HepG2 (cell line): ENCODE results near the gene KCTD14. TPM values are rescaled to one million over a fixed set of nuclear protein-coding genes. Genes with fewer than 3 reads are reported as not detected.

ENCODE experiments used
- BRD4 ChIP-seq: sonication (generic); formaldehyde crosslinking; IDR thresholded peaks from 2 replicates; pipeline ENCODE4 v1.4.0; 2020; ENCODE audit warnings: missing genetic modification reagents
- EEA1 ChIP-seq: sonication (generic); formaldehyde crosslinking; IDR thresholded peaks from 2 replicates; pipeline ENCODE4 v1.5.1; 2020; ENCODE audit warnings: mild to moderate bottlenecking, missing genetic modification reagents, borderline replicate concordance
- HCFC1 ChIP-seq: fragments of 150-350 bp; IDR thresholded peaks from 2 replicates; pipeline ENCODE4 v1.6.1; 2014; ENCODE audit warnings: low read depth, low read length
- ISX ChIP-seq: sonication (generic); formaldehyde crosslinking; conservative IDR thresholded peaks from 2 replicates; pipeline ENCODE4 v1.5.0; 2020; ENCODE audit warnings: missing genetic modification reagents
- MAFG ChIP-seq: sonication (generic); formaldehyde crosslinking; IDR thresholded peaks from 2 replicates; pipeline ENCODE4 v1.5.1; 2020; ENCODE audit warnings: mild to moderate bottlenecking, missing genetic modification reagents
- MAX ChIP-seq: IDR thresholded peaks from 2 replicates; pipeline ENCODE4 v1.6.1; 2012; ENCODE audit warnings: inconsistent platforms
- MED1 ChIP-seq: sonication (generic); formaldehyde crosslinking; IDR thresholded peaks from 2 replicates; pipeline ENCODE4 v1.4.0; 2020; ENCODE audit warnings: missing genetic modification reagents
- MLLT10 ChIP-seq: sonication (generic); formaldehyde crosslinking; IDR thresholded peaks from 2 replicates; pipeline ENCODE4 v1.4.0; 2020; ENCODE audit warnings: missing genetic modification reagents
- PHF5A ChIP-seq: IDR thresholded peaks from one replicate; pipeline ENCODE4 v1.6.1; 2018; ENCODE audit warnings: low read depth, missing genetic modification reagents; ENCODE audit not compliant: unreplicated experiment
- RBM22 ChIP-seq: fragments of 200-400 bp; formaldehyde crosslinking; optimal IDR thresholded peaks from 2 replicates; pipeline ENCODE3; 2017; ENCODE audit warnings: mild to moderate bottlenecking, low read length, moderate library complexity
- SIX1 ChIP-seq: sonication (generic); formaldehyde crosslinking; IDR thresholded peaks from 2 replicates; pipeline ENCODE4 v1.4.0; 2020; ENCODE audit warnings: missing genetic modification reagents, borderline replicate concordance
- SIX4 ChIP-seq: sonication (generic); formaldehyde crosslinking; IDR thresholded peaks from 2 replicates; pipeline ENCODE4 v1.4.0; 2020; ENCODE audit warnings: missing genetic modification reagents
- ZFP37 ChIP-seq: sonication (generic); formaldehyde crosslinking; IDR thresholded peaks from 2 replicates; pipeline ENCODE4 v1.4.0; 2020; ENCODE audit warnings: missing genetic modification reagents, borderline replicate concordance
- ZNF160 ChIP-seq: sonication (generic); formaldehyde crosslinking; IDR thresholded peaks from 2 replicates; pipeline ENCODE4 v1.8.0; 2022; ENCODE audit warnings: mild to moderate bottlenecking, inconsistent platforms, missing genetic modification reagents
- ZNF30 ChIP-seq: sonication (generic); formaldehyde crosslinking; IDR thresholded peaks from 2 replicates; pipeline ENCODE4 v1.5.0; 2020; ENCODE audit warnings: mild to moderate bottlenecking, missing genetic modification reagents
- ZNF326 ChIP-seq: sonication (generic); formaldehyde crosslinking; IDR thresholded peaks from 2 replicates; pipeline ENCODE4 v1.4.0; 2020; ENCODE audit warnings: missing genetic modification reagents, borderline replicate concordance
- ZNF558 ChIP-seq: sonication (generic); formaldehyde crosslinking; IDR thresholded peaks from 2 replicates; pipeline ENCODE4 v1.9.0; 2022; ENCODE audit warnings: mild to moderate bottlenecking, missing genetic modification reagents, borderline replicate concordance
- ZNF788 ChIP-seq: sonication (generic); formaldehyde crosslinking; IDR thresholded peaks from 2 replicates; pipeline ENCODE4 v1.5.0; 2020; ENCODE audit warnings: mild to moderate bottlenecking, missing genetic modification reagents, borderline replicate concordance
- ZNF816 ChIP-seq: sonication (generic); formaldehyde crosslinking; IDR thresholded peaks from 2 replicates; pipeline ENCODE4 v1.8.0; 2022; ENCODE audit warnings: missing genetic modification reagents, mild to moderate bottlenecking, borderline replicate concordance
- ZNF878 ChIP-seq: sonication (generic); formaldehyde crosslinking; IDR thresholded peaks from 2 replicates; pipeline ENCODE4 v1.8.1; 2023; ENCODE audit warnings: mild to moderate bottlenecking, missing genetic modification reagents, moderate library complexity
- polyA plus RNA-seq, 8 experiments: library from polyadenylated mRNA; depleted of rRNA in 3 of 8; stranded (reverse) in 7 of 8; unstranded in 1 of 8; fragments of >200 nt; fragmentation: Illumina TruSeq in 4 of 8; extraction: Trizol in 4 of 8; gene quantifications; 2 replicates each; pipeline versions ENCODE4 v1.2.1 to v1.2.3, GENCODE V29; 2011 to 2016; ENCODE audit warnings: low read depth in 4 of 8, missing spikeins in 1 of 8, mixed read lengths in 1 of 8; ENCODE audit not compliant: insufficient read depth in 1 of 8
- total RNA-seq, 5 experiments: library from RNA; depleted of rRNA; stranded (reverse); fragments of >200 nt; fragmentation: Illumina TruSeq; extraction: Trizol; gene quantifications; 2 replicates each; pipeline ENCODE4 v1.2.3, GENCODE V29; 2016; ENCODE audit warnings: low read depth in 1 of 5
- TF ChIP-seq, protein P1 (sequence below), 2 experiments: IDR thresholded peaks; 2 replicates each; pipeline ENCODE4 v1.6.1; 2011 to 2012; ENCODE audit warnings: low read length in 2 of 2, borderline replicate concordance in 1 of 2, low read depth in 1 of 2, mild to moderate bottlenecking in 1 of 2, moderate library complexity in 1 of 2
- TF ChIP-seq, protein P2 (sequence below): sonication (generic); formaldehyde crosslinking; IDR thresholded peaks from 2 replicates; pipeline ENCODE4 v1.5.0; 2020; ENCODE audit warnings: missing genetic modification reagents, mild to moderate bottlenecking, borderline replicate concordance
- TF ChIP-seq, protein P3 (sequence below): sonication (generic); formaldehyde crosslinking; IDR thresholded peaks from 2 replicates; pipeline ENCODE4 v1.4.0; 2020; ENCODE audit warnings: missing genetic modification reagents, mild to moderate bottlenecking, borderline replicate concordance

Gene KCTD14
- total and polyA plus RNA-seq, 2 of the 13 experiments (the other 11 are each of a cell fraction or from before 2014, with no cell fraction given): 10.3 to 15.6 TPM

DNA sequence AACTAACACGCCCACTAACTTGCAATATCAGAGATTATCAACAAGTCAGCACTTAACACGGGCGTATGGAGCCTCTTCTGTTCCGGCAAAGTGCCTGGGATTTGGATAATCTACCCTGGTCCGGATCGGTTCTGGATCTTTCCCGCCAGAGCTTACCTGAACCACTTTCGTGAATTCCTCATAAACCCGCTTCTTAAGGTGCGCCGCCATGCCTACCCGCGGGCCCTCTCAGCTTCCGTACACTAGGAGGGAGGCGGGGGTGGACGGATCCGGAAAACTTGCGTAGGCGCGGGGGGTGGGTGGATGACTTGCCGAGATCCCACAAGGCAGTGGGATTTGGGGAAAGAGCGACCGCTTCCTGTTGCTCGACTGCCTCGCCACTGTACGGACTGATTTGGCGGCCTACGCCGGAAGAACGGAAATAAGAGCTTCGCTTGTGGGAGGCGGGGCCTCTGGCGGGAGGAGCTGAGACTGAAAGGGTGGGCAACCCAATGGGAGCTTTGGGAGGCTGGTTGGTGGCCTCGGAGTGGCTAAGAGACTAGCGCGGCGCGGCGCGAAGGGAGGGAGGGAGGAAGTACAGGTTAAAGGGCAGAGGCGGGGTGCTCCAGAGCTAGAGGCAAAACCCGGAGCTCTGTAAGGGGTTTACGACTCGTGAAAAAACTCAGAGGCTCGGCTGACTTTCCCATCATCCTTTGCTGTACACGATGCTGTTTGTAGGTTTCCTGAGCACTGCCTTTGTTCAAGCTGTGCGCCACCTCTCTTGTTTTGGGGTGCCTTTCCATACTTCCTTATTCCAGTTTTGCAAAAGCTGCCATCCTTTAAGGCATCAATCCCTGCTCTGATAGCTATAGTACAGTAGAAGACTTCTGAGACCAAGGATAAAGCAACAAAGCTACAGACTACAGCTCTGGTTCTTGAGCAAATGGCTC, 28.4 kb downstream of the KCTD14 start, which contains the start of gene INTS4 (continued):
- TF ChIP-seq, protein P1, sequence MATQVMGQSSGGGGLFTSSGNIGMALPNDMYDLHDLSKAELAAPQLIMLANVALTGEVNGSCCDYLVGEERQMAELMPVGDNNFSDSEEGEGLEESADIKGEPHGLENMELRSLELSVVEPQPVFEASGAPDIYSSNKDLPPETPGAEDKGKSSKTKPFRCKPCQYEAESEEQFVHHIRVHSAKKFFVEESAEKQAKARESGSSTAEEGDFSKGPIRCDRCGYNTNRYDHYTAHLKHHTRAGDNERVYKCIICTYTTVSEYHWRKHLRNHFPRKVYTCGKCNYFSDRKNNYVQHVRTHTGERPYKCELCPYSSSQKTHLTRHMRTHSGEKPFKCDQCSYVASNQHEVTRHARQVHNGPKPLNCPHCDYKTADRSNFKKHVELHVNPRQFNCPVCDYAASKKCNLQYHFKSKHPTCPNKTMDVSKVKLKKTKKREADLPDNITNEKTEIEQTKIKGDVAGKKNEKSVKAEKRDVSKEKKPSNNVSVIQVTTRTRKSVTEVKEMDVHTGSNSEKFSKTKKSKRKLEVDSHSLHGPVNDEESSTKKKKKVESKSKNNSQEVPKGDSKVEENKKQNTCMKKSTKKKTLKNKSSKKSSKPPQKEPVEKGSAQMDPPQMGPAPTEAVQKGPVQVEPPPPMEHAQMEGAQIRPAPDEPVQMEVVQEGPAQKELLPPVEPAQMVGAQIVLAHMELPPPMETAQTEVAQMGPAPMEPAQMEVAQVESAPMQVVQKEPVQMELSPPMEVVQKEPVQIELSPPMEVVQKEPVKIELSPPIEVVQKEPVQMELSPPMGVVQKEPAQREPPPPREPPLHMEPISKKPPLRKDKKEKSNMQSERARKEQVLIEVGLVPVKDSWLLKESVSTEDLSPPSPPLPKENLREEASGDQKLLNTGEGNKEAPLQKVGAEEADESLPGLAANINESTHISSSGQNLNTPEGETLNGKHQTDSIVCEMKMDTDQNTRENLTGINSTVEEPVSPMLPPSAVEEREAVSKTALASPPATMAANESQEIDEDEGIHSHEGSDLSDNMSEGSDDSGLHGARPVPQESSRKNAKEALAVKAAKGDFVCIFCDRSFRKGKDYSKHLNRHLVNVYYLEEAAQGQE (IDR thresholded peaks at IDR 0.05; ENCODE audit: borderline replicate concordance in 1 of 2, low read depth in 1 of 2, low read length in 2 of 2): peak in 1 of 2 experiments; percentile 54; a peak in 1 of 4 replicates
- no peak for TF ChIP-seq ISX
- TF ChIP-seq MED1 (CRISPR knock-in tag): peak; percentile 72; the same call in 1 of the 2 replicates
- TF ChIP-seq EEA1 (CRISPR knock-in tag): no peak
- no peak for TF ChIP-seq PHF5A (CRISPR knock-in tag)
- TF ChIP-seq HCFC1: peak; percentile 40
- no peak for TF ChIP-seq ZNF326 (CRISPR knock-in tag)
- TF ChIP-seq MAFG (CRISPR knock-in tag): no peak
- TF ChIP-seq SIX1 (CRISPR knock-in tag): no peak
- no peak; the same call in 1 of the 2 replicates for TF ChIP-seq ZNF816 (CRISPR knock-in tag)
- TF ChIP-seq ZNF878 (CRISPR knock-in tag): 0 out of 2 replicates have a peak, but pooled peaks have one; percentile 54
- peak; percentile 80; the same call in 1 of the 2 replicates for TF ChIP-seq ZNF788 (CRISPR knock-in tag)
- no peak for TF ChIP-seq ZNF160 (CRISPR knock-in tag)
- TF ChIP-seq BRD4: no peak
- no peak for TF ChIP-seq ZNF30
- no peak for TF ChIP-seq ZFP37 (CRISPR knock-in tag)
- TF ChIP-seq SIX4 (CRISPR knock-in tag): no peak
- TF ChIP-seq MLLT10 (CRISPR knock-in tag): no peak
- TF ChIP-seq MAX: peak; percentile 81
- TF ChIP-seq, protein P2, sequence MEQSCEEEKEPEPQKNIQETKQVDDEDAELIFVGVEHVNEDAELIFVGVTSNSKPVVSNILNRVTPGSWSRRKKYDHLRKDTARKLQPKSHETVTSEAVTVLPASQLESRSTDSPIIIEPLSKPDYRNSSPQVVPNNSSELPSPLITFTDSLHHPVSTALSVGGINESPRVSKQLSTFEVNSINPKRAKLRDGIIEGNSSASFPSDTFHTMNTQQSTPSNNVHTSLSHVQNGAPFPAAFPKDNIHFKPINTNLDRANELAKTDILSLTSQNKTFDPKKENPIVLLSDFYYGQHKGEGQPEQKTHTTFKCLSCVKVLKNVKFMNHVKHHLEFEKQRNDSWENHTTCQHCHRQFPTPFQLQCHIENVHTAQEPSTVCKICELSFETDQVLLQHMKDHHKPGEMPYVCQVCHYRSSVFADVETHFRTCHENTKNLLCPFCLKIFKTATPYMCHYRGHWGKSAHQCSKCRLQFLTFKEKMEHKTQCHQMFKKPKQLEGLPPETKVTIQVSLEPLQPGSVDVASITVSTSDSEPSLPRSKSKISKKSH (CRISPR knock-in tag): peak; percentile 31; the same call in 1 of the 2 replicates
- TF ChIP-seq ZNF558: 0 out of 2 replicates have a peak, but pooled peaks have one; percentile 35
- TF ChIP-seq, protein P3, sequence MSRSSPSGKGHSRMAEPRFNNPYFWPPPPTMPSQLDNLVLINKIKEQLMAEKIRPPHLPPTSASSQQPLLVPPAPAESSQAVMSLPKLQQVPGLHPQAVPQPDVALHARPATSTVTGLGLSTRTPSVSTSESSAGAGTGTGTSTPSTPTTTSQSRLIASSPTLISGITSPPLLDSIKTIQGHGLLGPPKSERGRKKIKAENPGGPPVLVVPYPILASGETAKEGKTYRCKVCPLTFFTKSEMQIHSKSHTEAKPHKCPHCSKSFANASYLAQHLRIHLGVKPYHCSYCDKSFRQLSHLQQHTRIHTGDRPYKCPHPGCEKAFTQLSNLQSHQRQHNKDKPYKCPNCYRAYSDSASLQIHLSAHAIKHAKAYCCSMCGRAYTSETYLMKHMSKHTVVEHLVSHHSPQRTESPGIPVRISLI (CRISPR knock-in tag): peak; percentile 92; the same call in 1 of the 2 replicates
- no peak for TF ChIP-seq RBM22
